NCI-H446 treated with DMSO at 0.1 percent for 48 hours (cell line): ENCODE measurements around the gene KIRREL3.

Source experiments
- DNase-seq: peaks from one replicate; lab custom pipeline; 2025; lab: John Stamatoyannopoulos, UW

The KIRREL3 gene

GRCh38 chr11:126419801-126420697 is 580.5 kb downstream of the KIRREL3 start:
- no peak for DNase-seq

- no peak for DNase-seq
These were observed 581.7 kb downstream of the KIRREL3 start for GRCh38 chr11:126418887-126419286.

GRCh38 chr11:126417091-126417862 is 583.3 kb downstream of the KIRREL3 start:
- no peak for DNase-seq

- DNase-seq, result no peak
These were observed 584.0 kb downstream of the KIRREL3 start for GRCh38 chr11:126416542-126417090.

GRCh38 chr11:126415669-126416420 is 584.7 kb downstream of the KIRREL3 start:
- DNase-seq, result no peak

- DNase-seq, result no peak
These were observed 585.4 kb downstream of the KIRREL3 start for GRCh38 chr11:126415128-126415527.

GRCh38 chr11:126414615-126415014 is 586.0 kb downstream of the KIRREL3 start:
- DNase-seq, result no peak

GRCh38 chr11:126413843-126414405 is 586.6 kb downstream of the KIRREL3 start:
- DNase-seq, result no peak

- DNase-seq, result no peak
These were observed 587.1 kb downstream of the KIRREL3 start for GRCh38 chr11:126413426-126413825.

GRCh38 chr11:126411971-126412381 is 588.6 kb downstream of the KIRREL3 start:
- DNase-seq, result no peak

- no peak for DNase-seq
These were observed 589.9 kb downstream of the KIRREL3 start for GRCh38 chr11:126410649-126411048.

GRCh38 chr11:126409620-126409985 is 591.0 kb downstream of the KIRREL3 start:
- no peak for DNase-seq

- no peak for DNase-seq
These were observed 591.5 kb downstream of the KIRREL3 start for GRCh38 chr11:126408901-126409619.

- DNase-seq, result no peak
These were observed 592.1 kb downstream of the KIRREL3 start for GRCh38 chr11:126408496-126408895.

GRCh38 chr11:126407682-126408288 is 592.8 kb downstream of the KIRREL3 start:
- no peak for DNase-seq

- DNase-seq, result no peak
These were observed 593.5 kb downstream of the KIRREL3 start for GRCh38 chr11:126407101-126407521.

GRCh38 chr11:126406368-126406767 is 594.2 kb downstream of the KIRREL3 start:
- no peak for DNase-seq

GRCh38 chr11:126405906-126406305 is 594.7 kb downstream of the KIRREL3 start:
- no peak for DNase-seq

GRCh38 chr11:126405374-126405773 is 595.2 kb downstream of the KIRREL3 start:
- no peak for DNase-seq

GRCh38 chr11:126404367-126404766 is 596.2 kb downstream of the KIRREL3 start:
- DNase-seq, result no peak

GRCh38 chr11:126403658-126404057 is 596.9 kb downstream of the KIRREL3 start:
- DNase-seq, result no peak
